Measurements from ENCODE around the gene PARN. TPM values are rescaled to one million over a fixed set of nuclear protein-coding genes. Genes with fewer than 3 reads are reported as not detected.

PARN gene
- total RNA-seq, 1 experiment from 2014 or later: 57.8 TPM

GRCh38 chr16:14528306-14528705 lies 101.8 kb downstream of the PARN start:
- in situ Hi-C loops (cut with HindIII; ENCODE audit: low pct_unique_long_range_greater_than_20kb, low sequenced_read_pairs): no loop called here
- ChIA-PET CTCF (interaction anchor here (0.6 to 0.7 kb wide), 3 partner anchors 70 to 233 kb away, joined by 3 to 13 read pairs (median 5); no protein-coding TSS in a partner anchor), POLR2A (no interaction called here)

GRCh38 chr16:14527411-14528044 lies 102.5 kb downstream of the PARN start:
- Histone ChIP-seq H3K9me3 (ENCODE audit: control insufficient read depth, insufficient read depth, low read depth, low read length) (no peaks in the 10 kb centered on the region), H3K36me3 (ENCODE audit: control insufficient read depth, insufficient read depth, low read length) (no peaks in the 10 kb centered on the region), H3K4me3 (ENCODE audit: low read depth in 2 of 2, low read length in 2 of 2) (no peak overlapping the region), H3K27ac (ENCODE audit: low read length) (0 out of 2 replicates have a peak overlapping the region, but pooled peaks have one; percentile 25), H3K27me3 (ENCODE audit: control insufficient read depth, insufficient read depth, low read length) (no peaks in the 10 kb centered on the region), H3K4me1 (ENCODE audit: control insufficient read depth, insufficient read depth, low read length) (peaks cover 8% of the 10 kb centered on the region)
- no TSS peak for BruUV-seq (replicated peaks)
- no peak for ATAC-seq
- no peak for TF ChIP-seq REST (IDR thresholded peaks at IDR 0.05; ENCODE audit: insufficient read depth in 1 of 2, low read depth in 2 of 2, low read length in 1 of 2)
- no peak for TF ChIP-seq CTCF (IDR thresholded peaks at IDR 0.05)
- TF ChIP-seq TCF7L2 (IDR thresholded peaks at IDR 0.05; ENCODE audit: low read depth, low read length): no peak
- TF ChIP-seq POLR2AphosphoS5 (IDR thresholded peaks at IDR 0.05; ENCODE audit: low read depth, low read length): no peak
- no peak for TF ChIP-seq SIN3A (IDR thresholded peaks at IDR 0.05; ENCODE audit: borderline replicate concordance, insufficient read depth, low read depth, low read length)
- in situ Hi-C loops (cut with HindIII; ENCODE audit: low pct_unique_long_range_greater_than_20kb, low sequenced_read_pairs) (no loop called here), intact Hi-C loops (cut with micrococcal nuclease; ENCODE audit: unreplicated experiment) (loop anchor here (2.0 to 10.0 kb wide), 3 partner anchors 227 to 603 kb away; partner anchors contain the start of gene ERCC4)
- ChIA-PET CTCF (interaction anchor here (0.7 kb wide), 1 partner anchor 225 kb away, joined by 4 read pairs; no protein-coding TSS in a partner anchor), POLR2A (no interaction called here)
- no peak for DNase-seq (ENCODE audit: low read depth, low spot score)

More at GRCh38 chr16:14528306-14528705, 101.8 kb downstream of the PARN start:
- Histone ChIP-seq H3K4me3 (ENCODE audit: low read depth in 2 of 2, low read length in 2 of 2) (no peak overlapping the region), H3K4me1 (ENCODE audit: control insufficient read depth, insufficient read depth, low read length) (peaks cover 8% of the 10 kb centered on the region), H3K27me3 (ENCODE audit: control insufficient read depth, insufficient read depth, low read length) (no peaks in the 10 kb centered on the region), H3K36me3 (ENCODE audit: control insufficient read depth, insufficient read depth, low read length) (no peaks in the 10 kb centered on the region), H3K9me3 (ENCODE audit: control insufficient read depth, insufficient read depth, low read depth, low read length) (no peaks in the 10 kb centered on the region), H3K27ac (ENCODE audit: low read length) (peak overlapping the region; percentile 72; the same call in 1 of the 2 replicates)
- ATAC-seq (no peak), DNase-seq (ENCODE audit: low read depth, low spot score) (no peak)
- intact Hi-C loops (cut with micrococcal nuclease; ENCODE audit: unreplicated experiment): loop anchor here (2.0 to 10.0 kb wide), 3 partner anchors 228 to 604 kb away; partner anchors contain the start of gene ERCC4
- BruUV-seq (replicated peaks): no TSS peak
- TF ChIP-seq TCF7L2 (IDR thresholded peaks at IDR 0.05; ENCODE audit: low read depth, low read length): no peak
- TF ChIP-seq SIN3A (IDR thresholded peaks at IDR 0.05; ENCODE audit: borderline replicate concordance, insufficient read depth, low read depth, low read length): no peak
- no peak for TF ChIP-seq POLR2AphosphoS5 (IDR thresholded peaks at IDR 0.05; ENCODE audit: low read depth, low read length)
- TF ChIP-seq REST (IDR thresholded peaks at IDR 0.05; ENCODE audit: insufficient read depth in 1 of 2, low read depth in 2 of 2, low read length in 1 of 2): no peak
- TF ChIP-seq CTCF (IDR thresholded peaks at IDR 0.05): no peak
